EH (cell line): Measurements from ENCODE around the gene NAT14.
A peak's percentile ranks its signal among the peaks of the same experiment; 100 is the strongest.

ENCODE experiments used
- DNase-seq: peaks from one replicate; pipeline ENCODE4 v3.0.0-alpha.2; 2015; ENCODE audit warnings: low read depth

NAT14 gene

DNA sequence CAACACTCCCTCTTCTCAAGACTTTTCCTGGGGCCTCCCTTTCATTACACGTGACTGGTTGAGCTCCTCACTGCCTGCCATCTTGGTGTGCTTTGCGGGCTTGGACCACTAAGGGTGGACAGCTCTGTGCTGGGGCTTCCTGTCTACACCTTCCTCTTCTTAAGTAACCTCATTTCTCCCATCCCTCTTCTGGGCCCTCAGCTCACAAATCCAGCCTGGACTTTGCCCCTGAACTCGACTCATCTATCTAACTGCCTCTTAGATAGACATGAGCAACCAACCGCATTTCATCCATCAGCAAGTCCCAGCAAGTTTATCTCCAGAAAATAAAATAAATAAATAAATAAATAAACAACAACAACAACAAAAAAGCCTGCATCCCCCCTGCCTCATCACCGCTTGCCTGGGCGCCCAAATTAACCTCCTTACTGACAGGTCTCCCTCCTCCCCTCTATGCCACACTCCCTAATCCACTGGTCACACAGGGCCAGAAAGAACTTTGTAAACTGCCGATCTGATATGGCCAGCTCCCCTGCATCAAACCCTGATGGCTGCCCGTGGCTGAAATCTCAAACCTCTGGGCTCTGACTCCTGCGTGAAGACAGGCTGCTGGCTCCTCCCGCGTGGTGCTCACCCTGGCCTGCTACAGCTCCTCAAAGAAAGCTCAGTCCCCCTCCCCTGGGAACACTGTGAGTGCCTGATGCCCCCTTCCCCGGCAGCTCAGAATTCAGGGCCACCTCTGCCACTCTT is 31.3 kb upstream of the NAT14 start:
- DNase-seq: no peak

- DNase-seq: peak; percentile 53
Observed at GRCh38 chr19:55454787-55455243, 30.2 kb upstream of the NAT14 start.

DNA sequence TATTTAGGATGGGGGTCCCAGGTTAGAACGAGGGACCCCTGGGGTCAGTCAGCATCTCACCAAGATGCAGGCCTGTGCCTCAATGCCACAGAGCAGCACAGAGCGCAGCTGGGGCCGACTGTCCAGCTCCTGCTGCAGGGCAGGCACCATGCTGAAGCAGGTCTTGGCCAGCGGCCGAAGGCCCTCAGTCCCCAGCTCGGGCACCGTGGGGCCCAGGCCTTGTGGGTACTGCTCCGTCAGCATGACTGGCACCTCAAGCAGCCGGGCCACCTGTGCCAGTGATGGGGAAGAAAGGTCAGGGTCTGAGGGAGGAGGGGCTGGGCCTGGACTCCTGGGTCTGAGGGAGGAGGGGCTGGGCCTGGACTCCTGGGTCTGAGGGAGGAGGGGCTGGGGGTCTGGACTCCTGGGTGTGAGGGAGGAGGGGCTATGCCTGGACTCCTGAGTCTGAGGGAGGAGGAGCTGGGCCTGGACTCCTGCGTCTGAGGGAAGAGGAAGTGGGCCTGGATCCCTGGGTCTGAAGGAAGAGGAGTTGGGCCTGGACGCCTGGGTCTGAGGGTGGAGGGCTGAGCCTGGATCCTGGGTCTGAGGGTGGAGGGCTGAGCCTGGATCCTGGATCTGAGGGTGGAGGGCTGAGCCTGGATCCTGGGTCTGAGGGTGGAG is 29.3 kb upstream of the NAT14 start:
- no peak for DNase-seq

DNA sequence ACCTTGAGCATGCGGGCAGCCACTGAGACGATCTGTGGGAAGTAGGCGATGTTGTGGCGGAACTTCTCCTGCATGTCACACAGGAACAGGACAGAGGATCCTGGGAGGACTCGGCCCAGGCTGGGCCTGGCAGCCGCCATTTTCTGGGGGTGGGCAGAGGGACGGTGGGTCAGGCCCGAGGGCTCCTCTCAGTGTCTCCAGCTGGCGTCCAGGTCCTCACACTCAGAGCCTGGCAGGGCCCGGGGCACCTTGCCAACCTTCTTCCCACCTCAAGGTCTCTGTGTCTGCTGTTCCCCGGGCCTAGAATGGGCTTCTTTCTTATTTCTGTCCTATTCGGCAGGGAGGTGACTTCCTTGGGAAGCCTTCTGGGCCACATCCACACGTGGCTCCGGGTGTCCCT is 28.6 kb upstream of the NAT14 start:
- no peak for DNase-seq

GRCh38 chr19:55457683-55458457 is 27.1 kb upstream of the NAT14 start:
- DNase-seq: no peak

- DNase-seq: no peak
Observed at GRCh38 chr19:55459551-55459949, 25.4 kb upstream of the NAT14 start.

DNA sequence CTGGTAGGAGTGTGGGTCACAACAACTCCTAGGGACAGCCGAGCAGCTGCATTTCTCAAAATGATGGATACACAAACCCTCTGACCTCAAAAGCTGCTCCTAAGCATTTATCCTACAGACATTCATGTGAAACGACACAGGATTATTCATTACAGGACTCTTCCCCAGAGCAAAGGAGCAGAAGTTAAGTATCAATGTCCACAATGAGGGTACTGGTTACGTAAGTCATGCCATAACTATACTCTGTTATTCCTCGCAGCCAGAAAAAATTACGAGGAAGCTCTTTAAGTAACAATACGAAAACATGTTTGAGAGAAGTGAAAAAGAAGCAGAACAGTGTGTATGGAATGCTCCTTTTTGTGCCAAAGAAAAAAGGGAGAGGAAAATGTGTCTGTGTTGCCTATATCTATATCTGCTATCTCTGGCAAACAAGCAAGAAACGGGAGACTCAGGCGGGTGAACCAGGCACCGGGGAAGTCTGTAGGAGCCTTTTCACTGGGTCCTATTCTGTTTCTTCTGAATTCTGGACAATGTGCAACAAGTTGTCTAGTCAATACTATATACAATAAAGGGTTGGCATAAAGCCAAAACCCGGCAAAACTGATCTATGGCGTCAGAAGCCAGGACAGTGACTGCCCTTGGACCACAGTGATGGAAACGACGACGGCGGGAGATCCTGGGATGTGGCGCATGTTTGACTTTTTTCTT is 24.9 kb upstream of the NAT14 start:
- peak; percentile 48 for DNase-seq

GRCh38 chr19:55460670-55461258 is 24.2 kb upstream of the NAT14 start:
- peak; percentile 82 for DNase-seq

DNA sequence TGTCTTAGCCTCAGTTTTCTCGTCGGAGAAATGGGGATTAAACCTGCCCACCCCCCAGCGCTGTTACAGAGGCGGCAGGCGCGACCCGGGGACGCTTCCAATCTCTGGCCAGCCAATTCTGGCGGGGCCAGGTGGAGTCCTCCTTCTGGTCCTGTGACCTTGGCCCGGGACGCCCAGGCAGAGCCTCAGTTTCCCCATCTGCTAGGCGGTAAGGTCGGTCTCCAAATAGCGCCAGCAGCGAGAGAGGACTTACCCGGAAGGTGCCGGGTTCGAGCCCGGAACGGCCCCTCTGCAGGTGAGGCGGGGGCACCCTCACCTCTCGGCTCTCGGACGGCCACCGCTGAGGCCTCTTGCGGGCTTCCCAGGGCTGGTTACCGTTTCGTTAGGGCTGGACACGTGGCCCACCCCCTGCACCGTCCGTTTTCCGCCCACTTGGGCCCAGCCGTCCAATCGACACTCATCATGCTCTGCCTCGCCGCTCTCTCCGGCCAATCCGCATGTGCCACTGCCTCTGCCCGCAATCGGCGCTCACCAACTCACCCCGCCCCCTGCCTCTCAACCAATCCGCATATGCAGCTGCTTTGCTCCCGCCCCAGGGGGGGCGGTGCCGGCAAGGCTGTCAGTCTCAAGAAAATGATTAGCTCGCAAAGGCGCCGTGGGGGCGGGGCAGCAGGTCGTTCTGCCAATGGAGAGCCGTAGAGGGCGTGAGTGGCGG is 23.6 kb upstream of the NAT14 start, which contains the start of gene ISOC2:
ISOC2 (minus strand) TSS at position 384 of the 715 bp plus-strand sequence. CDS start 5,156 bp downstream, outside the sequence.
- DNase-seq: peak; percentile 100

GRCh38 chr19:55461974-55462626 is 22.9 kb upstream of the NAT14 start:
- DNase-seq: peak; percentile 50

DNA sequence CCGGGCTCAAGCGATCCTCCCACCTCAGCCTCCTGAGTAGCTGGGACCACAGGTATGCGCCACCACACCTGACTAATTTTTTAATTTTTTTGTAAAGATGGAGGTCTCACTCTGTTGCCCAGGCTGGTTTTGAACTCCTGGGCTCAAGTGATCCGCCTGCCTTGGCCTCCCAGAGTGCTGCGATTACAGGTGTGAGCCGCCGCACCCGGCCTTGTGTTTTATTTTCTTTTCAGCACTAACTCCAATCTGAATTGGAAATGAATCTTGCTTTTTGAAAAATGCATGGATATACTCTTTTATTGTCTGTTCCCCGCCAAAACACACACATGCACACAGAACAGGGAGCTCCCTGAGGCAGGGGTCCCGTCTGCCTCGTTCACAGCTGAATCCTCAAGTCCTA is 22.3 kb upstream of the NAT14 start:
- DNase-seq: no peak

DNA sequence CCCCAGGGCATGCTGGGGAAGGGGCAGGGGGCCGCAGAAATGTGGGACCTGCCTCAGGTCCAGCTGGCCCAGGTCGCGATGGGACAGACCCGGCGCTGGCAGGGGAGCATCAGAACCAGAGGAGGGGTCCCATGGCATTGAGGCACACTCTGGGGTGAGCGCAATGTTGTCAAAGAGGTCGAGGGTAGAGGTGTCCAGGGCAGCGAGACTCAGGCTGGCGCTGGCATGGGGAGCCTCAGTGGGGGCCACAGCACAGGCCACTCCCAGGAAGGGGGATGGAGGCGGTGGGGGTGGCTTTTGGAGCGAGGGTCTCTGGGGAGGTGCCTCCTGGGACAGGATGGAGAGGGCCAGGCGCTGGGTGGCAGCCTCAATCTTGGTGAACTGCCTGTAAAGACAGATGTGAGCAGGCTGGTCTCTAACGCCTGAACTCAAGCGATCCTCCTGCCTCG is 21.4 kb upstream of the NAT14 start:
- DNase-seq: no peak

GRCh38 chr19:55464039-55464661 is 20.8 kb upstream of the NAT14 start:
- DNase-seq: no peak

DNA sequence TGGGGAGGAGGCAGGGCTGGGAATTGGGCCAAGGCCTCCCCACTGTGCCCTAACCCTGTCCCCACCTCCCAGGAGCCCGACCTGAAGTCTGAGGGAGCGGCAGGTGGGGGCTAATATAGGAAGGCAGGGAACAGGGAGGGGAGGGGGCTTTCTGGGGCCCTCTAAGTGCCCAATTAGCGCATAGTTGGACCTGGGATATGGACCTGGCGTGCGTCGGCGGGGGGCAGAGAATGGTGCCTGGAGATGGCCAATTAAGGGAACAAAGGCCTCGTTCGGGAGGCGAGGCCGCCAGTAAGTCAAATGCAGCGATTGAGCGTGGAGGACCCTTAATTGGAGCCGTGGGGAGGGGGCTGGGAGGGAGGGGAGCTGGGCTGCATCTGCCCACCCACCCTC is 20.3 kb upstream of the NAT14 start, which contains the start of gene C19orf85:
C19orf85 (minus strand) TSS at position 90 of the 393 bp plus-strand sequence. CDS start 197 bp downstream, outside the sequence.
- no peak for DNase-seq

DNA sequence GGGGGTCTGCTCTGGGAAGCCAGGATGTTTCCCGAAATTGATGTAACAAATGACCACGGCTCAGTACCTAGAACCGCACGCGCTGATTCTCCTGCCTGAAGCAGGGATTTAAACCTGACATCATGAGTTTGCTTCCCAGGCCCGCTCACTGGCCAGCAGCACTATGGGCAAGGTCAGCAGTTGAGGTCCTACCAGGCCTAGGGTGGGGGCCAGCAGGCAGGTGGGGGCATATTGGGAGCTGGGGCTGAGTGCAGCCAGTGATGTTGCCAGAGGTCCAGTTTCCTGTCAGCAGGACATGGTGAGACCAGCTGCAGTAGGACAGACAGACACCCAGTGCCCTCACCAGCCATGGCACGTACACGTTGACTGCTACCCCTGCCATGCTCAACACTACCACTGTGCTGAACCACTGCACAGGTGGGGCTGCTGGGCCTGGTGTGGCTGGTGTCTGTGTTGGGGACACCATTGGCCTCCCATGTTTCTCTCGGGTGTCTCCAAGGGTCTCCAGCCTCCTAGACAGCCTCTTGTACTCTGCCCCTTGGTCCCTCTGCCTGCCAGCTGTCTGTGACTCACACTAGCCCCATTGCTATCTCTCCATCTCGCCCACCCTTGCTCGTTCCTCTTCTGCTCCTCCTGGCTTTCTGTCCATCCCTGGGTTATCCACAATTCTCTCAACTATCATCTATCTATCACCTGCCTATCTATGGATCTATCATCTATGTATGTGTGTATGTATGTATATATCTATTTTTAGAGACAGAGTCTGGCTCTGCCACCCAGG is 19.3 kb upstream of the NAT14 start:
- DNase-seq: peak; percentile 41

DNA sequence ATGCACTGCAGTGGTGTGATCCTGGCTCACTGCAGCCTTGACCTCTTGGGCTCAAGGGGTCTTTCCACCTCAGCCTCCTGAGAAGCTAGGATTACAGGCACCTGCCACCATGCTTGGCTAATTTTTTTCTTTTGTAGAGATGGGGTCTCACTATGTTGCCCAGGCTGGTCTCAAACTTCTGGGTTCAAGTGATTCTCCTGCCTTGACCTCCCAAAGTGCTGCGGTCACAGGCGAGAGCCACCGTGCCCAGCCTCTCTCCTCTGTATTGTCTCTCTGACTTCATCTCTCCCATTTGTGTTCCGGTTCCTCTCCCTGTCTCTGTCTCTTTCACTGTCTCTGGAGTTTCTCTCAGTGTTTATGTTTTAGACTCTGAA is 18.8 kb upstream of the NAT14 start:
- no peak for DNase-seq

- peak; percentile 83 for DNase-seq
Observed at GRCh38 chr19:55467236-55468053, 17.5 kb upstream of the NAT14 start.

- no peak for DNase-seq
Observed at GRCh38 chr19:55468054-55468393, 17.0 kb upstream of the NAT14 start.
